Measurements from ENCODE around the gene P2RY14. TPM values are rescaled to one million over a fixed set of nuclear protein-coding genes. Genes with fewer than 3 reads are reported as not detected.

The P2RY14 gene
- total and polyA plus RNA-seq, 2 of the 13 experiments (the other 11 are each of a cell fraction or from before 2014, with no cell fraction given): not detected

DNA sequence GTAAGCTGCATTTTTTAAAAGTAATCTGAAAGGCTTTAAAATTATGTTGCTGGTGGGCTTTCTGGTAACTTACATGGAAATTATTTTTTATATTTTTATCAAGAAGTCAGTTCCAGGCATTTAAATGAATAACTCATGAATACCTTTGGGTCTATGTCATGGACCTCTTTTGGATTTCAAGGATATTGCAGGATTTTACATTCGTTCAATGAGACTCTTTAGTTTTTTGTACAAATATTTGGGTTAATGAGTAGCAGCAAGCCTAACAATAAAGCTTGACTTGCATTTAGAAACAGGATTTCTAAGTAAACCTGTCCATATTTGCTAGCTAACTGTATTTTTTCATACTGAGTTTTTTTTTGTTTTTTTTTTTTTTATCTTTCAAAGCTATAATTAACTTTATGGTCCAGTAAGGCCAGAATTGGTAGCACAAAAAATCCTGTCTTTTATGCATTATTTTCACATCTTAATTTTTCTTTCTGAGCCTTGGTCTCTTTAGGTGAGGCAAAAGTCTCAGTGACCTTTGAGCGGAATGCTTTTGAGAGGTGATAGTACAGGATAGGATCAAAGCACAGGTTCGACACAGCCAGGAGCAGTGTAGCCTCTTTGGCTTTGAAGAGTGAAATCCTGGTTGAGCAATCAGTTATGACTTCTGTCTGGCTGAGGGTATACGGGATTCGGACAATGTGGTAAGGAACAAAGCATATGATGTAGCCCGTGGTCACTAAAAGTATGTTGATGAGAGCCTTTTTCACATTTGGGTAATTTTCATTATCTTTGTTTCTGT, 80.2 kb downstream of the P2RY14 start (continued):
- TF ChIP-seq ZBTB44 (CRISPR knock-in tag; IDR thresholded peaks at IDR 0.05): no peak
- TF ChIP-seq TCF12 (IDR thresholded peaks at IDR 0.05): no peak
- peak; percentile 59; the same call in 1 of the 2 replicates for TF ChIP-seq TCF12 (CRISPR knock-in tag; IDR thresholded peaks at IDR 0.05)
- TF ChIP-seq AKAP8 (CRISPR knock-in tag; IDR thresholded peaks at IDR 0.05): no peak
- no peak for TF ChIP-seq NFIB (CRISPR knock-in tag; IDR thresholded peaks at IDR 0.05; ENCODE audit: borderline replicate concordance)
- TF ChIP-seq MEIS1 (CRISPR knock-in tag; IDR thresholded peaks at IDR 0.05; ENCODE audit: borderline replicate concordance): peak; percentile 46; the same call in 1 of the 2 replicates
- TF ChIP-seq ZNF30 (CRISPR knock-in tag; IDR thresholded peaks at IDR 0.05): no peak
- 0 out of 2 replicates have a peak, but pooled peaks have one; percentile 49 for TF ChIP-seq ZNF746 (CRISPR knock-in tag; IDR thresholded peaks at IDR 0.05)
- no peak for TF ChIP-seq NFYB (CRISPR knock-in tag; IDR thresholded peaks at IDR 0.05)
- no peak for TF ChIP-seq SMAD1 (CRISPR knock-in tag; IDR thresholded peaks at IDR 0.05; ENCODE audit: borderline replicate concordance, low read depth)
- TF ChIP-seq GABPA (IDR thresholded peaks at IDR 0.05; ENCODE audit: low read depth, low read length): no peak
- 0 out of 2 replicates have a peak, but pooled peaks have one; percentile 32 for TF ChIP-seq GABPA (CRISPR knock-in tag; IDR thresholded peaks at IDR 0.05; ENCODE audit: low read depth)
- TF ChIP-seq ZSCAN31 (CRISPR knock-in tag; IDR thresholded peaks at IDR 0.05; ENCODE audit: low read depth): 0 out of 2 replicates have a peak, but pooled peaks have one; percentile 58
- TF ChIP-seq HDAC6 (IDR thresholded peaks at IDR 0.05; ENCODE audit: low read depth, low read length): no peak
- TF ChIP-seq ZNF615 (CRISPR knock-in tag; IDR thresholded peaks at IDR 0.05; ENCODE audit: borderline replicate concordance): no peak
- TF ChIP-seq ZNF552 (CRISPR knock-in tag; IDR thresholded peaks at IDR 0.05; ENCODE audit: borderline replicate concordance): no peak
- no peak for TF ChIP-seq TBP (CRISPR knock-in tag; IDR thresholded peaks at IDR 0.05)
- TF ChIP-seq ZNF558 (CRISPR knock-in tag; IDR thresholded peaks at IDR 0.05; ENCODE audit: borderline replicate concordance): no peak
- no peak for TF ChIP-seq MAFF (IDR thresholded peaks at IDR 0.05; ENCODE audit: low read depth, low read length)
- no peak for TF ChIP-seq SATB2 (CRISPR knock-in tag; IDR thresholded peaks at IDR 0.05)
- peak; percentile 95 for TF ChIP-seq TEAD3 (CRISPR knock-in tag; optimal IDR thresholded peaks at IDR 0.05; ENCODE audit: borderline replicate concordance)
- TF ChIP-seq GATA4 (IDR thresholded peaks at IDR 0.05; ENCODE audit: borderline replicate concordance, low read depth): peak; percentile 86; the same call in 1 of the 2 replicates
- TF ChIP-seq ZNF766 (CRISPR knock-in tag; IDR thresholded peaks at IDR 0.05; ENCODE audit: borderline replicate concordance): no peak
- peak; percentile 85 for TF ChIP-seq NFKBIZ (CRISPR knock-in tag; IDR thresholded peaks at IDR 0.05)
- peak; percentile 71; the same call in 1 of the 2 replicates for TF ChIP-seq CBX5 (CRISPR knock-in tag; IDR thresholded peaks at IDR 0.05; ENCODE audit: borderline replicate concordance)

Data from HepG2 (cell line).